Uterus (tissue), 4 donors: ENCODE results near the gene CCND2. TPM values are rescaled to one million over a fixed set of nuclear protein-coding genes. Genes with fewer than 3 reads are reported as not detected.

ENCODE experiments used
- DNase-seq, 2 donors: peaks; one replicate each; pipeline ENCODE4 v3.0.0-alpha.2; 2019 to 2020
- H3K27ac ChIP-seq, 2 donors: fragments of 200-600 bp; sonication (generic); 1 replicate in 1 of 2; 2 replicates in 1 of 2; pipeline ENCODE4 v1.5.1; 2016 to 2018
- H3K27me3 ChIP-seq, 2 donors: fragments of 200-600 bp; sonication (generic); one replicate each; pipeline ENCODE4 v1.5.1; 2018 to 2019; ENCODE audit warnings: control low read depth in 1 of 2
- H3K36me3 ChIP-seq, 2 donors: fragments of 200-600 bp; sonication (generic); one replicate each; pipeline ENCODE4 v1.5.1; 2019; ENCODE audit warnings: control low read depth in 1 of 2
- H3K4me1 ChIP-seq, 2 donors: fragments of 200-600 bp; sonication (generic); one replicate each; pipeline ENCODE4 v1.5.1; 2018 to 2019; ENCODE audit warnings: control low read depth in 1 of 2
- H3K4me3 ChIP-seq, 2 donors: fragments of 200-600 bp; sonication (generic); 1 replicate in 1 of 2; 2 replicates in 1 of 2; pipeline ENCODE4 v1.5.1; 2018 to 2019; ENCODE audit warnings: mild to moderate bottlenecking in 1 of 2
- H3K9me3 ChIP-seq, 2 donors: fragments of 200-600 bp; sonication (generic); one replicate each; pipeline ENCODE4 v1.5.1; 2019; ENCODE audit warnings: control low read depth in 1 of 2
- CTCF ChIP-seq, 4 experiments: fragments of 200-600 bp in 2 of 4; fragments of 450-650 bp in 2 of 4; sonication (generic) in 2 of 4; IDR thresholded peaks; one replicate each; pipeline ENCODE4 v1.5.1; 2016 to 2019; ENCODE audit warnings: antibody characterized with exemption in 4 of 4, mild to moderate bottlenecking in 2 of 4, moderate library complexity in 1 of 4
- POLR2A ChIP-seq, 2 donors: fragments of 450-650 bp; IDR thresholded peaks; one replicate each; pipeline ENCODE4 v1.6.1; 2016; ENCODE audit warnings: antibody characterized with exemption in 2 of 2, mild to moderate bottlenecking in 1 of 2, moderate library complexity in 1 of 2
- intact Hi-C: fragments of 100-400 bp; cut with DNase I; formaldehyde crosslinking; loops from one replicate; pipeline ENCODE4 v1.15.1; 2023; ENCODE audit warnings: low total_unique reads
- total RNA-seq, 4 donors: library from RNA; depleted of rRNA in 3 of 4; stranded (reverse); fragments of >200 nt in 3 of 4; gene quantifications; one replicate each; pipeline versions ENCODE4 v1.1.0 to v1.2.4, GENCODE V29; 2014 to 2023
- donor health status: DM: yes; HTN: yes; CAD: no.

Gene CCND2
- total RNA-seq: 100 to 1,000 TPM in 2 of 4 donors, 10 to 100 TPM in 2; 49.4 to 210 (median 100) TPM

DNA sequence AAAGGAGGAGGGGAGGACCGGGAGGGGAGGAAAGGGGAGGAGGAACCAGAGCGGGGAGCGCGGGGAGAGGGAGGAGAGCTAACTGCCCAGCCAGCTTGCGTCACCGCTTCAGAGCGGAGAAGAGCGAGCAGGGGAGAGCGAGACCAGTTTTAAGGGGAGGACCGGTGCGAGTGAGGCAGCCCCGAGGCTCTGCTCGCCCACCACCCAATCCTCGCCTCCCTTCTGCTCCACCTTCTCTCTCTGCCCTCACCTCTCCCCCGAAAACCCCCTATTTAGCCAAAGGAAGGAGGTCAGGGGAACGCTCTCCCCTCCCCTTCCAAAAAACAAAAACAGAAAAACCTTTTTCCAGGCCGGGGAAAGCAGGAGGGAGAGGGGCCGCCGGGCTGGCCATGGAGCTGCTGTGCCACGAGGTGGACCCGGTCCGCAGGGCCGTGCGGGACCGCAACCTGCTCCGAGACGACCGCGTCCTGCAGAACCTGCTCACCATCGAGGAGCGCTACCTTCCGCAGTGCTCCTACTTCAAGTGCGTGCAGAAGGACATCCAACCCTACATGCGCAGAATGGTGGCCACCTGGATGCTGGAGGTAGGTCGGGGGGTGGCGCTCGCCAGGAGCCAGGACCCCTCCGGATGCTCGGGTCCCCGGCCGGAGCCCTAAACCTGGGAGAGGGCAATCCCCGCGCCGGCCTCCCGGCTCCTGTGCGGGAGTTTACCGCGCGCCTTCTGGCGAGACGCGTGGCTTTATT is at the start of gene CCND2:
Gene CCND2, plus strand, starts transcription at position 111 of the 744 bp plus-strand sequence. Its CDS starts 279 bp downstream, at position 390.
- Histone ChIP-seq H3K36me3 (no peaks in the 10 kb centered on the region), H3K27ac (peak within 1 kb of the TSS; percentile 88 to 99), H3K27me3 (no peaks in the 10 kb centered on the region), H3K9me3 (no peaks in the 10 kb centered on the region), H3K4me3 (peak within 1 kb of the TSS; percentile 47 to 91), H3K4me1 (peaks cover 8 to 20% of the 10 kb centered on the region in 2 donors)
- TF ChIP-seq CTCF (IDR thresholded peaks at IDR 0.05): peak in 1 of 4 experiments; percentile 3
- TF ChIP-seq POLR2A (IDR thresholded peaks at IDR 0.05): peak; percentile 97 to 99
- intact Hi-C loops: loop anchor here (10.0 kb wide), 1 partner anchor 239 kb away; no protein-coding TSS in a partner anchor
- DNase-seq: peak; percentile 91 to 94

DNA sequence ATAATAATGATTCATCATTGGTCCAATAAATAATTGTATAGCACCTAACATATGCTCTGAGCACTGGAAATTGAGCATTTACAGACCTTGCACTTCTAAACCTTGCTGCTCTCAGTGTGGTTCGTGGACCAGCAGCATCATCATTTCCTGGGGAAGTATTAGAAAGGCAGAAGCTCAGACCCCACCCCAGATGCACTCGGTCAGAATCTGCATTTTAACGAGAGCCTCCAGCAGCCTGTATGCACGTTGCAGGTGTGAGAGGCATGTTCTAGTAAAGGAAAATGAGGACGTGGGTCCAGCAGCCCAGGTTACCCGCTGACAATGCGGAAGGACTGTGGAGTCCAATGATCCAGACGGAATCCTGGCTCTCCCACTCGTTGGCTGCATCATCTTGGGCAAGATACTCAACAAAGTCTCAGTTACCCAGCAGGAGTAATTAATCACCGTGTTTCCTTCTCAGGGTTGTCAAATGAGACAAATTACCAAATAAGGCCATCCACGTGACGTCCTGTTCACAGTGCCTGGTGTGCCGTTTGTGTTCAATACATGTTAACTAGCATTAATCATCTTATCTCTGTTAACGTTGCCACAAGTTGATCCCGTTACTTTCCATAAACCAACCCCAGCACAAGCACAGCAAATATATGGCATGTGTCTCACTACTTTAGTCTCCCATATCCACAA is 49.2 kb upstream of the CCND2 start:
- no peak for TF ChIP-seq POLR2A (IDR thresholded peaks at IDR 0.05)
- TF ChIP-seq CTCF (IDR thresholded peaks at IDR 0.05): no peak
- intact Hi-C loops: no loop called here
- Histone ChIP-seq H3K27ac (no peak overlapping the region), H3K4me3 (no peak overlapping the region), H3K4me1 (no peaks in the 10 kb centered on the region), H3K27me3 (no peaks in the 10 kb centered on the region), H3K36me3 (no peaks in the 10 kb centered on the region), H3K9me3 (peaks cover 0 to 3% of the 10 kb centered on the region in 2 donors)
- no peak for DNase-seq

DNA sequence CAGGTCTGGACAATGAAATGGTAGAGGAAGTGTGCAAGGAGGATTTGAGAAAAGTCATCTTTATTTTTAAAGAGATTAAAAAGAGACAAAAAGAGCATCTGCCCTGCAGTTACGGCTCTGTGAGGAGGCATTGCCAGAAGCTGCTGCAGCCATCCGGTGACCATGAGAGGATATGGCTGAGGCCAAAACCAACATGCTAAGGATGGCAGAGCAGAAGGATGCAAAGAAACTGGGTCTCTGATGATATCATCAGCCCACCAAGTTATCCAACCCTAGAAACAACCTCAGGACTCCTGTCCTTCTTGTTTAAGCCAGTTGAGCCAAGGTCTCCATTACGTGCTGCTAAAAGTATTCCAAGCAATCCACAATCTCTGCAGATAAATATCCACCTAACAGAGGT is 48.0 kb upstream of the CCND2 start:
- TF ChIP-seq POLR2A (IDR thresholded peaks at IDR 0.05) (no peak), CTCF (IDR thresholded peaks at IDR 0.05) (no peak)
- Histone ChIP-seq H3K4me1 (no peaks in the 10 kb centered on the region), H3K36me3 (no peaks in the 10 kb centered on the region), H3K27ac (no peak overlapping the region), H3K9me3 (peaks cover 0 to 3% of the 10 kb centered on the region in 2 donors), H3K27me3 (no peaks in the 10 kb centered on the region), H3K4me3 (no peak overlapping the region)
- DNase-seq: no peak
- intact Hi-C loops: no loop called here

DNA sequence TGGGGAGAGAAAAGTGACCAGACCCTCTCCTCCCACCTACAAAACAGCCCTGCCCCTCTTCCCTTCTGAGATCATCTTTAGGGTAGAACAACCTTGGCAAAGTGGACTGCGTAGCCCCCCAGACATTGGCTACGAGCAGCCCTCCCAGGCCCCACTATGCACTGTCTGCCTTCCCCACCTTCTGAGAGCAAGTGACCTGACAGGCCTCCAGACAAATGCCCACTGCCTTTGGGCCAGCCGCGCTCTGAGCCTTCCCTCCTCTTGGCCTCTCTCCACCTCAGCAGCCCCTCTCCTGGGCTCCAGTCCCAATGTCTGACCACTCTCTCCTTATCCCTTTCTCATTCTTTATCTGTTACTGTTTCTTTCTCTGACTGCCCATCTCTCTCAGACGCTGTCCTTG is 46.5 kb upstream of the CCND2 start:
- Histone ChIP-seq H3K27ac (no peak overlapping the region), H3K4me3 (no peak overlapping the region), H3K36me3 (no peaks in the 10 kb centered on the region), H3K9me3 (peaks cover 0 to 3% of the 10 kb centered on the region in 2 donors), H3K27me3 (no peaks in the 10 kb centered on the region), H3K4me1 (no peaks in the 10 kb centered on the region)
- intact Hi-C loops: no loop called here
- TF ChIP-seq POLR2A (IDR thresholded peaks at IDR 0.05) (no peak), CTCF (IDR thresholded peaks at IDR 0.05) (no peak)
- DNase-seq: no peak

DNA sequence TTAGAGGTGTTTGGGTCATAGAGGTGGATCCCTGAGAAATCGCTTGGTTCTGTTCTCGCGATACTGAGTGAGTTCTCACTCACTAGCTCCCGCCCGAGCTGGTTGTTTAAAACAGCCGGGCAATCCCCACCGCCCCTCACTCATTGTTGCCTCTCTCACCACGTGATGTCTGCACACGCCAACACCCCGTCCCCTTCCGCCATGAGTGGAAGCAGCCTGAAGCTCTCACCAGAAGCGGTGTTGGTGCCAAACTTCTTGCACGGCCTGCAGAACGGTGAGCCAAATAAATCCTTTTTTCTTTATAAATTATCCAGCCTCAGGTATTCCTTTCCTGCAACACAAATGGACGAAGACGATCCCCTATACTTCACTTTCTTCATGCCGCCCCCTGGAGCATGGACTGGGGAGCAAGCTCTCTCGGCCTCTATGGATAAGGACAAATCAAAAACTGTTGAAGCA is 45.4 kb upstream of the CCND2 start:
- Histone ChIP-seq H3K4me3 (no peak overlapping the region), H3K27ac (no peak overlapping the region), H3K36me3 (no peaks in the 10 kb centered on the region), H3K4me1 (no peaks in the 10 kb centered on the region), H3K27me3 (no peaks in the 10 kb centered on the region), H3K9me3 (no peaks in the 10 kb centered on the region)
- intact Hi-C loops: no loop called here
- TF ChIP-seq CTCF (IDR thresholded peaks at IDR 0.05): no peak
- no peak for TF ChIP-seq POLR2A (IDR thresholded peaks at IDR 0.05)
- no peak for DNase-seq
